T1000 (cell line): ENCODE measurements around the gene URI1.
A peak's percentile ranks its signal among the peaks of the same experiment; 100 is the strongest.
"Not testable (repeated sequence)": the region's sequence is repeated elsewhere in the genome, so short reads cannot be mapped to it uniquely, and the experiment has no call there.

Source experiments
- DNase-seq: peaks from one replicate; lab custom pipeline; 2025; ENCODE audit warnings: mixed read lengths; lab: John Stamatoyannopoulos, UW

The URI1 gene

GRCh38 chr19:29942404-29943261 is 594 bp downstream of the URI1 start:
- peak; percentile 65 for DNase-seq

- DNase-seq: no peak
Observed at GRCh38 chr19:29943615-29944014, 1.6 kb downstream of the URI1 start.

DNA sequence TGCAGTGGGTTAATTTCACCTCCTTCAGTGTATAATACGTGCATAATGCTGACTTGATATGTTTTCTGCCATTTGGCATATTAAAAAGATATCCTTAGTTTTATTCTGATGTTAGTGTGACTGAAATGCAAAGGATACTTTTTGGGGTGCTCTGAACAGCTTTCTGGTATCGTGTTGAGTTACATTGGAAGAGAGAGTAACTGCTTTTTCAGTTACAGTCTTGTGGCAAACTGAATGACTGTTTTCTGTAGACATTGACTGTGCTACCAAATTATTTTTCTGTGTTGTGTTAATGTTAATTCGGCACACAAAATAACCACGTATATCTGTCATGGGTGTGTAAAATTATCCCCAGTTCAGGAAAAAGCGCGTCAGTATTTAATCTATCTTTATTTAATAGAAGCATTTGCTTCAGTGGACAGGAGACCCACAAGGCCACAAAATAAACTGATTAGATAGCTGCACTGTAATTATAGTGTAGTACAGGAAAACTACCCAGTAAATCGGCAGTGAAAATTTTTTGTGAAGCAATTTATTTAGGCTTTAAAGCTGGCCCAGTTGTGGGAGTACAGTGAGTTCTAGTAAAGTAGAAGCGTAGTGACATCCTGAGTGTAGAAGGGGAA is 2.5 kb downstream of the URI1 start:
- no peak for DNase-seq

- DNase-seq: no peak
Observed at GRCh38 chr19:29945017-29945416, 3.0 kb downstream of the URI1 start.

DNA sequence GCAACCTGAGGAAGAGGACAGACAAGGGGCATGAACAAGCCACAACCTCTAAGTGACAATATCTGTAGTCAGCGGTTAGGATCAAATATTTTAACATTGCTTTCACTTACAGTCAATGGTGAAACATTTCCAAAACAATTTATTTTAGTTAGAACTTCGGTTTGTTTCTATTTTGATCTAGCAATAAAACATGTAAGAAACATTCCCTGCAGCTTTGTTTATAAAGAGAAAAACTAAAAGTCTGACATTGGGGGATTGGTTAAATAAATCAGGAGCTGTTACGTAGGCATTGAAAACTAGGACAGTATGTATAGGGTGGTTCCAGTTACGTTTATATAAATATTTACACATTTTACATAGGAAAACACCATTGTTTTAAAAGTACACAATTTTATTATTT is 3.4 kb downstream of the URI1 start:
- DNase-seq: no peak

GRCh38 chr19:29946645-29947044 is 4.6 kb downstream of the URI1 start:
- DNase-seq: no peak

- DNase-seq: no peak
Observed at GRCh38 chr19:29947871-29948270, 5.8 kb downstream of the URI1 start.

- DNase-seq: not testable (repeated sequence)
Observed at GRCh38 chr19:29948759-29949470, 6.9 kb downstream of the URI1 start.

DNA sequence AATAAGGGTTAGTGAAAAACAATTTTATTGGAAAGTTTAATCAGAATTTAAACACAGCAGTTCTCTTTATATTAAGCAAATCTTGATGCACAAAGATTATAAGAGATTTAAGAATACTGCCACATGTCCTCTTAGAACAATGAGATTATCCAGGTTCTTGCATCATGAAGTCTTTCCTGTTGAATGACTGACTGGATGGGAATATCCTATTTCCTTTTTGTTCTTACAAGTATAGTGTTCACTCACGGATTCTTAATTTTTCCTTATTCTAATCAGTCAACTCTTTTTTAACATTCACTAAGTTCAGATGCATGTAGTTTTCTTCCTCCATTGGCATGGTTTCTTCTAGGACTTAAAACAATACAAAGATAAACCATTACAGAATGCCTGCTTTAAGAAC is 10.1 kb downstream of the URI1 start:
- no peak for DNase-seq

DNA sequence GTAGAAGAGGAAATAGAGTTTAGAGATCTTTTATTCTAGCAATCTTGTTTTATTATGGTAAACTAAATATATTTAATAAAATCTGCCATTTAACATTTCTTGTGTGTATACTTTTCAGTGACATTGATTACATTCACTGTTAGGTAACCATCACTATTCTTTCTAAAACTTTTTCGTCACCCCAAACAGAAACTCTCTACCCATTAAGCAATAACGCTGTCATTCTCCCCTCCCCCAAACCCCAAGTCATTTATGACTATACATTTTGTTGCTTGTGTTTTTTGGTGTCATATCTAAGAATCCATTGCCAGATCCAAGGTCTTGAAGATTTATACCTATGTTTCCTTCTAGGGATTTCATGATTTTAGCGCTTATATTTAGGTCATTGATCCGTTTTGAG is 10.6 kb downstream of the URI1 start:
- DNase-seq: no peak

GRCh38 chr19:29953352-29954247 is 11.6 kb downstream of the URI1 start:
- no peak for DNase-seq

GRCh38 chr19:29956855-29957254 is 14.8 kb downstream of the URI1 start:
- DNase-seq: no peak

GRCh38 chr19:29961311-29961710 is 19.3 kb downstream of the URI1 start:
- no peak for DNase-seq

DNA sequence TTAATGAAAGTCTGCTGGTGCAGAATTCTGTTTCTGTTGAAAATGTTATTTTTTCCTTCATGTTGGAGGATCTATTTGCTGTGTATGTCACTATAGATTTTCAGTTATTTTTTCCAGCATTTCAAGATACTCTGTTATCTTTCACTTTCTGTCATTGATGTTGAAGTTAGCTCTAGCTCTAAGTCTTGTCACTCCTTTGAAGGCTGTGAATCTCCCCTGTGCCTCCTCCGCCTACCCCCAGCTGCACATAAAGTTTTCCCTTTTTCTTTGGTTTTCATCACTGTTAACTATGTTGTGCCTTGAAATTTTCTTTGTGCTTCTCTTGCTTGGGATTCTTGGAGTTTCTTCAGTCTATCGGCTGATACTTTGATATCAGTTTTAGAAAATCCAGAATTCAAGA is 20.8 kb downstream of the URI1 start:
- no peak for DNase-seq

DNA sequence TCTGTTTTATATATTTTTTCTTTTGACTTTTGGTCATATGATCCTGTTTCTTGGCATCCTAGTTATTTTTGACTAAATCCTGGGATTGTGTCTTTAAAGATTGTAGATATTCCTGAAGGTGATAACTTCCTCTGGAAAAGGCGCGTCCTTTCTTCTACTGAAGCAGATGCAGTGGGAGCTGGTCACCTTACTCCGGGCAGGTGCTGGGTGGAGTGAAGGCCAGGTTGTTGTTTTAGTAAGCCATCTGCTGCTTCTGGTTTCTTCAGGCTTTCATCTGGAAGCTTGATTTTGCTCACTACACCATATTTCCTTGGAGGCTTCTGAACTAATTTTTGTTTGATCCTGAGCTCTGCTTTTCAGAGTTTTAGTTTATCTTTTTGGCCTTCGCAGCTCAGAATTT is 21.5 kb downstream of the URI1 start:
- no peak for DNase-seq

DNA sequence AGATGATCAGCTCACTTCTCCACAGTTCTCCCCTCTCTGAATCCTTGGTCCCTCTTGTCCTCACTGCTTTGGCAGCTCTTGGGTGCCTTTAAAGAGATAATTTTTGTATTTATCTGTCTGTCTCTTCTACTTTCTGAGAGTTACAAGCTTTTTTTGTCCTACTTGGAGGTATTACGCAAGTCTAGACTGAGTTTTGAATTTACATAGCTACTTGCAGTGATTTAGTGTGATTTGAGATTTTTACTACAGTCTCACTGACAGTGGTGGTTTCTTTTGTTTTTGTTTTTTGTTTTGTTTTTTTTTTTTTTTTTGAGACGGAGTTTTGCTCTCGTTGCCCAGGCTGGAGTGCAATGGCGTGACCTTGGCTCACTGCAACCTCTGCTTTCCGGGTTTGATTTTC is 22.1 kb downstream of the URI1 start:
- DNase-seq: no peak

DNA sequence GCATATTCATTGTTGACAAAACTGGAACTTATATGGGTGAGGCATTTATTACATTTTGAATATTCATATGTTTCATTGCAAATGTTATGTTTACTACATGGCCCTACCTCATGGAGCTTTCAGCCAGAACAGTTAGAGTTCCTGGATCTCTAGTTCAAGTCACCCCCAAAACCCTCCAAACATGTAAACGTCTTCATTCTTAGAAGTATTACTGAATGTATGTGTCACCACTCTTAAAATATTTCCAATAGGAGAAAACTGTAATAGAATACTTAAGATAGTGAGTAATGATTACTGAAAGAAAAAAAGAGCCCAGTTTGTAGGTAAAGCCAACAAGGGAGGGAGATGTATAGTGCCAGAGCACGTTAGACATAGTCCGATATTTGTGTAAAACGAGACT is 23.5 kb downstream of the URI1 start:
- DNase-seq: no peak

DNA sequence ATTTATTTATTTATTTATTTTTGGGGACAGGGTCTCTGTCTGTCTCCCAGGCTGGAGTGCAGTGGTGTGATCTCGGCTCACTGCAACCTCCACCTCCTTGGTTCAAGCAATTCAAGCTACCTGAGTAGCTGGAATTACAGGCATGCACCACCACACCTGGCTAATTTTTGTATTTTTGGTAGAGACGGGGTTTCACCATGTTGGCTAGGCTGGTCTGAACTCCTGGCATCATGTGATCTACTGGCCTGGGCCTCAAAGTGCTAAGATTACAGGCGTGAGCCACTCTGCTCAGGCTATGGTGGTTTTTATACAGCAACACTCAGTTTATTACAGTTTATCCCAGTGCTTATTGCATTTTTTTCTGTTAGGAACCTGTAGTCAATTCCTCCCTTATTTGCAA is 24.1 kb downstream of the URI1 start:
- not testable (repeated sequence) for DNase-seq

- DNase-seq: no peak
Observed at GRCh38 chr19:29966588-29967249, 24.7 kb downstream of the URI1 start.

- no peak for DNase-seq
Observed at GRCh38 chr19:29967623-29968022, 25.6 kb downstream of the URI1 start.

GRCh38 chr19:29969891-29970290 is 27.9 kb downstream of the URI1 start:
- DNase-seq: no peak
